ENCODE data around the gene AKAP9. TPM values are rescaled to one million over a fixed set of nuclear protein-coding genes. Genes with fewer than 3 reads are reported as not detected.
A peak's percentile ranks its signal among the peaks of the same experiment; 100 is the strongest.

The AKAP9 gene
- total RNA-seq, 1 donor: 56.5 TPM

DNA sequence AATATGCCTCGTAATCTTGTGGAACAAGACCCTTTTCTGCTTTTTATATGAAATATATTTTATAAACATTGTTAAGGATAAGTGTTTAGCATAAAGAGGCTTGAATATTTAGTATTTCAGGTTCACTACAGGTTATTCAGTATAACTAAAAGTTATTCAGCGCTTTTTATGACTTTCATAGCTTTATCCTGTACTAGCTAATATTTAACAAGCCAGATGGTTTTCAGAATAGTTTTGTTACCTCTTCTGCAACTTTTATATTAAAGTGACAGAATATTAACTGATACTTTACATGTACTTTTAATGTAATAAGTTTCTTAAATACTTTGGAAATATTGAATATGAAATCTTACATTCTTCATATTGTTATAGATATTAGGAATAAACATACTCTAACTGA is 118.2 kb downstream of the AKAP9 start:
- H3K4me1 ChIP-seq (ENCODE audit: insufficient read depth, low read length): no peaks in the 10 kb centered on the region
- TF ChIP-seq, protein P1, sequence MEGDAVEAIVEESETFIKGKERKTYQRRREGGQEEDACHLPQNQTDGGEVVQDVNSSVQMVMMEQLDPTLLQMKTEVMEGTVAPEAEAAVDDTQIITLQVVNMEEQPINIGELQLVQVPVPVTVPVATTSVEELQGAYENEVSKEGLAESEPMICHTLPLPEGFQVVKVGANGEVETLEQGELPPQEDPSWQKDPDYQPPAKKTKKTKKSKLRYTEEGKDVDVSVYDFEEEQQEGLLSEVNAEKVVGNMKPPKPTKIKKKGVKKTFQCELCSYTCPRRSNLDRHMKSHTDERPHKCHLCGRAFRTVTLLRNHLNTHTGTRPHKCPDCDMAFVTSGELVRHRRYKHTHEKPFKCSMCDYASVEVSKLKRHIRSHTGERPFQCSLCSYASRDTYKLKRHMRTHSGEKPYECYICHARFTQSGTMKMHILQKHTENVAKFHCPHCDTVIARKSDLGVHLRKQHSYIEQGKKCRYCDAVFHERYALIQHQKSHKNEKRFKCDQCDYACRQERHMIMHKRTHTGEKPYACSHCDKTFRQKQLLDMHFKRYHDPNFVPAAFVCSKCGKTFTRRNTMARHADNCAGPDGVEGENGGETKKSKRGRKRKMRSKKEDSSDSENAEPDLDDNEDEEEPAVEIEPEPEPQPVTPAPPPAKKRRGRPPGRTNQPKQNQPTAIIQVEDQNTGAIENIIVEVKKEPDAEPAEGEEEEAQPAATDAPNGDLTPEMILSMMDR (IDR thresholded peaks at IDR 0.05; ENCODE audit: extremely low read depth, low read depth, low read length): no peak
- H3K4me2 ChIP-seq (ENCODE audit: insufficient read depth, low read length): no peak overlapping the region
- H2AFZ ChIP-seq (ENCODE audit: low read length): no peak overlapping the region
- no peaks in the 10 kb centered on the region for H3K27me3 ChIP-seq (ENCODE audit: insufficient read depth, low read length)
- no peak for DNase-seq (ENCODE audit: insufficient read length, low spot score, missing footprints)
- H3K79me2 ChIP-seq (ENCODE audit: insufficient read depth, low read length): no peaks in the 10 kb centered on the region
- no peak overlapping the region for H3K4me3 ChIP-seq (ENCODE audit: insufficient read depth, low read length)
- H4K20me1 ChIP-seq (ENCODE audit: insufficient read depth, low read length): no peaks in the 10 kb centered on the region
- H3K9me3 ChIP-seq (ENCODE audit: low read depth, low read length): no peaks in the 10 kb centered on the region
- no peaks in the 10 kb centered on the region for H3K36me3 ChIP-seq (ENCODE audit: insufficient read depth, low read length)
- no peak overlapping the region for H3K27ac ChIP-seq (ENCODE audit: low read depth, low read length)

DNA sequence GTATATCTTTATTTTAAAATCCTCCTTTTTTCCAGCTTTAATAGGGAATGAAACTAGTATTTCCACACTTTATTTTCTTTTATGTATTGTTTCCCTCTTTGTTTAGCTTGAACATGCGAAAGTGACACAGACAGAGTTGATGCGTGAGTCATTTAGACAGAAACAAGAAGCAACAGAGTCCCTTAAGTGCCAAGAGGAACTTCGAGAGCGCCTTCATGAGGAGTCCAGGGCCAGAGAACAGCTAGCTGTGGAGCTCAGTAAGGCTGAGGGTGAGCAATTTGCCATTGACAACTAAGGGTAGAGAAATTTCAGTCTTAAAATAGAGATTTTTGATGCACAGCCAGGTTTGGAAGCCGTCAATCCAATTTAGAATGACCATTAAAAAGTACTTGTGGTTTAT is 120.5 kb downstream of the AKAP9 start:
- no peaks in the 10 kb centered on the region for H3K9me3 ChIP-seq (ENCODE audit: low read depth, low read length)
- H3K79me2 ChIP-seq (ENCODE audit: insufficient read depth, low read length): no peaks in the 10 kb centered on the region
- DNase-seq (ENCODE audit: insufficient read length, low spot score, missing footprints): peak; percentile 22
- H3K27ac ChIP-seq (ENCODE audit: low read depth, low read length): no peak overlapping the region
- no peaks in the 10 kb centered on the region for H4K20me1 ChIP-seq (ENCODE audit: insufficient read depth, low read length)
- no peak overlapping the region for H3K4me3 ChIP-seq (ENCODE audit: insufficient read depth, low read length)
- no peak overlapping the region for H2AFZ ChIP-seq (ENCODE audit: low read length)
- peaks cover 4% of the 10 kb centered on the region for H3K36me3 ChIP-seq (ENCODE audit: insufficient read depth, low read length)
- H3K4me1 ChIP-seq (ENCODE audit: insufficient read depth, low read length): no peaks in the 10 kb centered on the region
- H3K4me2 ChIP-seq (ENCODE audit: insufficient read depth, low read length): no peak overlapping the region
- H3K27me3 ChIP-seq (ENCODE audit: insufficient read depth, low read length): no peaks in the 10 kb centered on the region
- TF ChIP-seq, protein P1 (IDR thresholded peaks at IDR 0.05; ENCODE audit: extremely low read depth, low read depth, low read length): no peak

GRCh38 chr7:92064438-92065029 is 123.9 kb downstream of the AKAP9 start:
- no peak overlapping the region for H3K27ac ChIP-seq (ENCODE audit: low read depth, low read length)
- DNase-seq (ENCODE audit: insufficient read length, low spot score, missing footprints): peak; percentile 6
- H3K4me3 ChIP-seq (ENCODE audit: insufficient read depth, low read length): no peak overlapping the region
- H3K27me3 ChIP-seq (ENCODE audit: insufficient read depth, low read length): no peaks in the 10 kb centered on the region
- peaks cover 15% of the 10 kb centered on the region for H3K36me3 ChIP-seq (ENCODE audit: insufficient read depth, low read length)
- H3K4me1 ChIP-seq (ENCODE audit: insufficient read depth, low read length): no peaks in the 10 kb centered on the region
- no peaks in the 10 kb centered on the region for H3K9me3 ChIP-seq (ENCODE audit: low read depth, low read length)
- no peaks in the 10 kb centered on the region for H4K20me1 ChIP-seq (ENCODE audit: insufficient read depth, low read length)
- no peaks in the 10 kb centered on the region for H3K79me2 ChIP-seq (ENCODE audit: insufficient read depth, low read length)
- TF ChIP-seq, protein P1 (IDR thresholded peaks at IDR 0.05; ENCODE audit: extremely low read depth, low read depth, low read length): no peak
- no peak overlapping the region for H2AFZ ChIP-seq (ENCODE audit: low read length)
- H3K4me2 ChIP-seq (ENCODE audit: insufficient read depth, low read length): no peak overlapping the region

- Histone ChIP-seq H3K9me3 (ENCODE audit: low read depth, low read length) (no peaks in the 10 kb centered on the region), H3K4me1 (ENCODE audit: insufficient read depth, low read length) (no peaks in the 10 kb centered on the region), H3K79me2 (ENCODE audit: insufficient read depth, low read length) (no peaks in the 10 kb centered on the region), H3K36me3 (ENCODE audit: insufficient read depth, low read length) (peaks cover 27% of the 10 kb centered on the region), H4K20me1 (ENCODE audit: insufficient read depth, low read length) (no peaks in the 10 kb centered on the region), H2AFZ (ENCODE audit: low read length) (no peak overlapping the region), H3K27ac (ENCODE audit: low read depth, low read length) (no peak overlapping the region), H3K27me3 (ENCODE audit: insufficient read depth, low read length) (no peaks in the 10 kb centered on the region), H3K4me3 (ENCODE audit: insufficient read depth, low read length) (no peak overlapping the region), H3K4me2 (ENCODE audit: insufficient read depth, low read length) (no peak overlapping the region)
- TF ChIP-seq, protein P1 (IDR thresholded peaks at IDR 0.05; ENCODE audit: extremely low read depth, low read depth, low read length): no peak
- no peak for DNase-seq (ENCODE audit: insufficient read length, low spot score, missing footprints)
These were observed 130.4 kb downstream of the AKAP9 start for GRCh38 chr7:92071032-92071431.
